GM12878 (cell line): Measurements from ENCODE around the gene TARS3. TPM values are rescaled to one million over a fixed set of nuclear protein-coding genes. Genes with fewer than 3 reads are reported as not detected.

Experiments used
- ATAC-seq: fragments of 200-7000 bp; cut with Tn5 transposase; 3 replicates; pipeline ENCODE4 v1.9.1; 2020; ENCODE audit warnings: mild to moderate bottlenecking, moderate library complexity
- BruUV-seq: library from RNA; stranded (reverse); fragments of 400-500 nt; replicated peaks from 2 replicates; lab custom pipeline; 2021; lab: Mats Ljungman, UMichigan
- CTCF ChIA-PET: fragments of 300-600 bp; sonication (Branson Sonifier 250); formaldehyde crosslinking; extraction: SDS; loops from one replicate; lab custom pipeline; 2021; ENCODE audit warnings: inconsistent platforms; lab: Yijun Ruan, JAX
- POLR2A ChIA-PET: fragments of 350-600 bp; formaldehyde crosslinking; extraction: SDS; loops from one replicate; lab custom pipeline; 2021; ENCODE audit warnings: inconsistent platforms; lab: Charles Lee
- RAD21 ChIA-PET: fragments of 300-600 bp; sonication (Branson Sonifier 250); formaldehyde crosslinking; loops from one replicate; lab custom pipeline; 2023; ENCODE audit warnings: antibody characterized with exemption; ENCODE audit not compliant: unreplicated experiment; lab: Charles Lee
- SMC1A ChIA-PET: fragments of 300-600 bp; sonication (Branson Sonifier 250); formaldehyde crosslinking; loops from one replicate; lab custom pipeline; 2023; ENCODE audit not compliant: unreplicated experiment, uncharacterized antibody; lab: Charles Lee
- DNase-seq: peaks from one replicate; pipeline ENCODE4 v3.0.0-alpha.2; 2011; ENCODE audit warnings: low read depth, low spot score
- FAIRE-seq: peaks from 3 replicates; lab custom pipeline; 2011; peaks lifted over from hg19 to GRCh38; lab: Jason Lieb, UNC
- H2AFZ ChIP-seq: 2 replicates; pipeline ENCODE4 v1.6.0; 2011; ENCODE audit warnings: low read depth, low read length, control low read depth; ENCODE audit not compliant: control insufficient read depth
- H3K27ac ChIP-seq: 2 replicates; pipeline ENCODE4 v1.5.1; 2011; ENCODE audit warnings: control low read depth; ENCODE audit not compliant: control insufficient read depth, insufficient read depth
- H3K27me3 ChIP-seq, 2 experiments: replicated peaks in 1 of 2; 2 replicates each; pipeline versions ENCODE4 v1.6.0 to v1.6.1; 2011; ENCODE audit warnings: low read length in 1 of 2; ENCODE audit not compliant: control insufficient read depth in 2 of 2, insufficient read depth in 2 of 2
- H3K36me3 ChIP-seq, 2 experiments: 2 replicates each; pipeline ENCODE4 v1.5.1; 2011; ENCODE audit warnings: low read length in 1 of 2; ENCODE audit not compliant: control insufficient read depth in 2 of 2, insufficient read depth in 2 of 2
- H3K4me1 ChIP-seq: 2 replicates; pipeline ENCODE4 v1.6.1; 2011; ENCODE audit warnings: mild to moderate bottlenecking, low read length, moderate library complexity, mixed read lengths; ENCODE audit not compliant: control insufficient read depth, insufficient read depth
- H3K4me2 ChIP-seq: 2 replicates; pipeline ENCODE4 v1.6.0; 2011; ENCODE audit warnings: control low read depth; ENCODE audit not compliant: control insufficient read depth, insufficient read depth
- H3K4me3 ChIP-seq: fragments of 200-600 bp; sonication (generic); 2 replicates; pipeline ENCODE4 v1.5.1; 2016
- H3K79me2 ChIP-seq: 2 replicates; pipeline ENCODE4 v1.6.0; 2011; ENCODE audit warnings: low read length; ENCODE audit not compliant: control insufficient read depth, insufficient read depth
- H3K9ac ChIP-seq: 2 replicates; pipeline ENCODE4 v1.8.0; 2011; ENCODE audit warnings: low read length, control low read depth, mixed read lengths; ENCODE audit not compliant: control insufficient read depth, insufficient read depth
- H3K9me3 ChIP-seq: replicated peaks from 3 replicates; pipeline ENCODE4 v1.5.1; 2011; ENCODE audit warnings: mild to moderate bottlenecking, low read length; ENCODE audit not compliant: control insufficient read depth, insufficient read depth
- H4K20me1 ChIP-seq: 2 replicates; pipeline ENCODE4 v1.6.0; 2011; ENCODE audit not compliant: control insufficient read depth, insufficient read depth
- CHD2 ChIP-seq: IDR thresholded peaks from 2 replicates; pipeline ENCODE4 v1.6.1; 2011; ENCODE audit warnings: low read depth, low read length, improper control_type of control experiment, borderline replicate concordance
- FOXM1 ChIP-seq: IDR thresholded peaks from 2 replicates; pipeline ENCODE4 v1.6.1; 2012; ENCODE audit warnings: low read depth, mild to moderate bottlenecking, inconsistent platforms, low read length, moderate library complexity
- HDGF ChIP-seq: fragments of 450-650 bp; IDR thresholded peaks from 2 replicates; pipeline ENCODE4 v1.6.1; 2016; ENCODE audit warnings: antibody characterized with exemption
- IKZF2 ChIP-seq, 2 experiments: fragments of 450-650 bp; IDR thresholded peaks; 2 replicates each; pipeline ENCODE4 v1.6.1; 2017; ENCODE audit warnings: mild to moderate bottlenecking in 2 of 2, moderate library complexity in 2 of 2
- JUNB ChIP-seq: IDR thresholded peaks from 2 replicates; pipeline ENCODE4 v1.6.1; 2016; ENCODE audit warnings: antibody characterized with exemption, mild to moderate bottlenecking
- MEF2B ChIP-seq: fragments of 450-650 bp; IDR thresholded peaks from 2 replicates; pipeline ENCODE4 v1.6.1; 2018; ENCODE audit warnings: mild to moderate bottlenecking, moderate library complexity; ENCODE audit not compliant: partially characterized antibody, poor library complexity, severe bottlenecking
- NR2C1 ChIP-seq: fragments of 450-650 bp; IDR thresholded peaks from 2 replicates; pipeline ENCODE4 v1.6.1; 2017; ENCODE audit warnings: antibody characterized with exemption, mild to moderate bottlenecking, moderate library complexity
- POU2F2 ChIP-seq: IDR thresholded peaks from 3 replicates; pipeline ENCODE4 v1.6.1; 2011; ENCODE audit warnings: low read depth, mild to moderate bottlenecking, low read length, borderline replicate concordance
- RBBP5 ChIP-seq: fragments of 200-600 bp; sonication (generic); conservative IDR thresholded peaks from 2 replicates; pipeline ENCODE4 v1.6.1; 2016
- RFX5 ChIP-seq: IDR thresholded peaks from 2 replicates; pipeline ENCODE4 v1.6.1; 2011; ENCODE audit warnings: low read depth, low read length, improper control_type of control experiment
- TCF7 ChIP-seq: IDR thresholded peaks from 2 replicates; pipeline ENCODE4 v1.6.1; 2014; ENCODE audit warnings: antibody characterized with exemption, borderline replicate concordance
- ZSCAN29 ChIP-seq: fragments of 450-650 bp; IDR thresholded peaks from 2 replicates; pipeline ENCODE4 v1.6.1; 2017; ENCODE audit warnings: mild to moderate bottlenecking, moderate library complexity
- WGBS: methylation state at CpG from one replicate; pipeline ENCODE4 v1.1.6; 2016; ENCODE audit warnings: low lambda C conversion rate; ENCODE audit not compliant: insufficient replicate concordance, insufficient coverage; ENCODE audit errors: missing lambda C conversion rate; 5-methylcytosine and 5-hydroxymethylcytosine counted together
- in situ Hi-C: fragments of 300-500 bp; cut with MboI; formaldehyde crosslinking; loops from 9 replicates; pipeline ENCODE4 v1.14.3; 2018; ENCODE audit warnings: mixed read lengths
- intact Hi-C: fragments of 100-400 bp; cut with micrococcal nuclease; formaldehyde crosslinking; loops from one replicate; pipeline ENCODE4 v1.14.2; 2022; ENCODE audit not compliant: unreplicated experiment
- polyA plus RNA-seq, 11 experiments: library from polyadenylated mRNA; depleted of rRNA in 4 of 11; unstranded in 6 of 11; stranded (reverse) in 5 of 11; fragments of >200 nt; fragmentation: Nextera tagmentation in 4 of 11; fragmentation: Illumina TruSeq in 1 of 11; extraction: Ambion mirVana in 4 of 11; extraction: Trizol in 1 of 11; gene quantifications; 1 replicate in 1 of 11; 2 replicates in 10 of 11; pipeline versions ENCODE4 v1.2.1 to v1.2.3, GENCODE V29; 2011 to 2016; ENCODE audit warnings: inconsistent platforms in 2 of 11, missing spikeins in 2 of 11, low read depth in 1 of 11
- total RNA-seq, 4 experiments: library from RNA; depleted of rRNA in 3 of 4; stranded (reverse); fragments of >200 nt in 3 of 4; fragmentation: Illumina TruSeq in 1 of 4; extraction: Trizol in 1 of 4; gene quantifications; 2 replicates each; pipeline versions ENCODE4 v1.2.1 to v1.2.3, GENCODE V29; 2013 to 2021
- TF ChIP-seq, protein P1 (sequence below): IDR thresholded peaks from 2 replicates; pipeline ENCODE4 v1.6.1; 2011; ENCODE audit warnings: low read depth, mild to moderate bottlenecking, low read length, moderate library complexity, borderline replicate concordance; ENCODE audit errors: extremely low read depth
- TF ChIP-seq, protein P2 (sequence below): fragments of 450-650 bp; IDR thresholded peaks from 2 replicates; pipeline ENCODE4 v1.6.1; 2016; ENCODE audit warnings: mild to moderate bottlenecking
- TF ChIP-seq, protein P3 (sequence below): fragments of 450-650 bp; IDR thresholded peaks from 2 replicates; pipeline ENCODE4 v1.6.1; 2017; ENCODE audit warnings: low read depth, mild to moderate bottlenecking, moderate library complexity
- TF ChIP-seq, protein P4 (sequence below): fragments of 450-650 bp; IDR thresholded peaks from 2 replicates; pipeline ENCODE4 v1.6.1; 2016; ENCODE audit warnings: mild to moderate bottlenecking

Gene TARS3
- total and polyA plus RNA-seq, 10 of the 15 experiments (the other 5 are each of a cell fraction or from before 2014, with no cell fraction given) = 1.4 to 7.8 (median 5.3) TPM

DNA sequence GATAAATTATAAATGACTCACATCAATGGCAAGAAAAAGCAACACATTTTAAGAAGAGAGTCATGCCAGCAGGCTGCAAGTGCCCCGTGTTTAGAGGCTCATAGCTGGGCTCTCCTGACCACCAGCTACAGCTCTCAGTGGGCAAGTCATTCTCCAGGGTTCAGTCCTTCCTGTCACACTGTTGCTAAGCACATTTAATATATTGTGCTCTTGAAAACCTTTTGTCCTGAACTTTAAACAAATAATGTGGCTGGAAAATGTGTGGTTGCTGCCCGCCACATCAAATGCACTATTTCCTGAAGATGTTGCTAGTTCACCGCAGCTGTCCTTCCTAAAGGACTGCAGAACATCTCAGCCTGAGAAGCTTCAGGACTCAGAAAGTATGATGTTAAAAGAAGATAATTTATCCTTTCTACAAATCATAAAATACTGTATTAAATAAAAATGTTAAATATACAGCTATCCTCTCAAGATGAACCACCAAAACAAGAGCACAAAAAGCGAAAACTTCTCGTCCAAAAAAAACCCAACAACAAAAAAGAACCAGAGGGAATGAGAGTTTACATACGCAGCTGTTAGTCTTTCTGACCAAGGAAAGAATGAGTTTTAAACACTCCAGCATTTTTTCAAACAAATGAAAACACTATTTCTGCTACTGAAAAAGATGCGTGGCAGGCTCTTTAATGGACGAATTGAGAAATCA, 951 bp downstream of the TARS3 start:
- peak; percentile 82 for DNase-seq
- under 1% methylated on average over 8 of the region's 8 CpGs for WGBS
- Histone ChIP-seq H3K9me3 (peaks cover 5% of the 10 kb centered on the region; the same call in 2 of the 3 replicates), H3K27ac (peak overlapping the region; percentile 65), H3K36me3 (peaks cover 2 to 13% of the 10 kb centered on the region in 2 experiments; a peak in 2 of 4 replicates), H3K4me2 (peak overlapping the region; percentile 94), H2AFZ (peak overlapping the region; percentile 89), H3K4me3 (peak overlapping the region; percentile 87), H3K9ac (peak overlapping the region; percentile 75), H3K79me2 (no peaks in the 10 kb centered on the region; the same call in 1 of the 2 replicates), H4K20me1 (no peaks in the 10 kb centered on the region), H3K4me1 (peaks cover 3% of the 10 kb centered on the region; the same call in 1 of the 2 replicates), H3K27me3 (no peaks in the 10 kb centered on the region)
- intact Hi-C loops (loop anchor here (2.0 kb wide), 1 partner anchor 71 kb away; the partner anchor contains the start of gene TM2D3), in situ Hi-C loops (no loop called here)
- ChIA-PET SMC1A (interaction anchor here (0.7 to 1.6 kb wide), 6 partner anchors 11 to 223 kb away, joined by 3 to 8 read pairs (median 4); no protein-coding TSS in a partner anchor), RAD21 (interaction anchor here (0.9 to 1.6 kb wide), 5 partner anchors 23 to 447 kb away, joined by 3 to 4 read pairs (median 3); no protein-coding TSS in a partner anchor), CTCF (interaction anchor here (0.6 to 1.8 kb wide), 4 partner anchors 12 to 259 kb away, joined by 3 to 6 read pairs (median 4); no protein-coding TSS in a partner anchor), POLR2A (interaction anchor here (0.7 to 1.6 kb wide), 4 partner anchors 12 to 281 kb away, joined by 3 to 9 read pairs (median 4); partner anchors contain the start of gene TM2D3)
- no peak for FAIRE-seq
- peak; percentile 61 for ATAC-seq
- TSS peak; percentile 53 for BruUV-seq
- TF ChIP-seq MEF2B (no peak), JUNB (no peak), ZSCAN29 (no peak), RFX5 (peak; percentile 56; the same call in 1 of the 2 replicates), CHD2 (0 out of 2 replicates have a peak, but pooled peaks have one; percentile 20), POU2F2 (peak; percentile 76; the same call in 1 of the 3 replicates), TCF7 (peak; percentile 93), NR2C1 (no peak), HDGF (no peak), IKZF2 (IDR thresholded peaks at IDR 0.05) (peak; percentile 71 to 81; a peak in 3 of 4 replicates), FOXM1 (0 out of 2 replicates have a peak, but pooled peaks have one; percentile 28), RBBP5 (no peak)
- TF ChIP-seq, protein P1, sequence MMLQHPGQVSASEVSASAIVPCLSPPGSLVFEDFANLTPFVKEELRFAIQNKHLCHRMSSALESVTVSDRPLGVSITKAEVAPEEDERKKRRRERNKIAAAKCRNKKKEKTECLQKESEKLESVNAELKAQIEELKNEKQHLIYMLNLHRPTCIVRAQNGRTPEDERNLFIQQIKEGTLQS = no peak
- TF ChIP-seq, protein P2, sequence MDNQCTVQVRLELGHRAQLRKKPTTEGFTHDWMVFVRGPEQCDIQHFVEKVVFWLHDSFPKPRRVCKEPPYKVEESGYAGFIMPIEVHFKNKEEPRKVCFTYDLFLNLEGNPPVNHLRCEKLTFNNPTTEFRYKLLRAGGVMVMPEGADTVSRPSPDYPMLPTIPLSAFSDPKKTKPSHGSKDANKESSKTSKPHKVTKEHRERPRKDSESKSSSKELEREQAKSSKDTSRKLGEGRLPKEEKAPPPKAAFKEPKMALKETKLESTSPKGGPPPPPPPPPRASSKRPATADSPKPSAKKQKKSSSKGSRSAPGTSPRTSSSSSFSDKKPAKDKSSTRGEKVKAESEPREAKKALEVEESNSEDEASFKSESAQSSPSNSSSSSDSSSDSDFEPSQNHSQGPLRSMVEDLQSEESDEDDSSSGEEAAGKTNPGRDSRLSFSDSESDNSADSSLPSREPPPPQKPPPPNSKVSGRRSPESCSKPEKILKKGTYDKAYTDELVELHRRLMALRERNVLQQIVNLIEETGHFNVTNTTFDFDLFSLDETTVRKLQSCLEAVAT = peak; percentile 64; the same call in 1 of the 2 replicates
- TF ChIP-seq, protein P3, sequence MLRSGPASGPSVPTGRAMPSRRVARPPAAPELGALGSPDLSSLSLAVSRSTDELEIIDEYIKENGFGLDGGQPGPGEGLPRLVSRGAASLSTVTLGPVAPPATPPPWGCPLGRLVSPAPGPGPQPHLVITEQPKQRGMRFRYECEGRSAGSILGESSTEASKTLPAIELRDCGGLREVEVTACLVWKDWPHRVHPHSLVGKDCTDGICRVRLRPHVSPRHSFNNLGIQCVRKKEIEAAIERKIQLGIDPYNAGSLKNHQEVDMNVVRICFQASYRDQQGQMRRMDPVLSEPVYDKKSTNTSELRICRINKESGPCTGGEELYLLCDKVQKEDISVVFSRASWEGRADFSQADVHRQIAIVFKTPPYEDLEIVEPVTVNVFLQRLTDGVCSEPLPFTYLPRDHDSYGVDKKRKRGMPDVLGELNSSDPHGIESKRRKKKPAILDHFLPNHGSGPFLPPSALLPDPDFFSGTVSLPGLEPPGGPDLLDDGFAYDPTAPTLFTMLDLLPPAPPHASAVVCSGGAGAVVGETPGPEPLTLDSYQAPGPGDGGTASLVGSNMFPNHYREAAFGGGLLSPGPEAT = peak; percentile 64
- TF ChIP-seq, protein P4, sequence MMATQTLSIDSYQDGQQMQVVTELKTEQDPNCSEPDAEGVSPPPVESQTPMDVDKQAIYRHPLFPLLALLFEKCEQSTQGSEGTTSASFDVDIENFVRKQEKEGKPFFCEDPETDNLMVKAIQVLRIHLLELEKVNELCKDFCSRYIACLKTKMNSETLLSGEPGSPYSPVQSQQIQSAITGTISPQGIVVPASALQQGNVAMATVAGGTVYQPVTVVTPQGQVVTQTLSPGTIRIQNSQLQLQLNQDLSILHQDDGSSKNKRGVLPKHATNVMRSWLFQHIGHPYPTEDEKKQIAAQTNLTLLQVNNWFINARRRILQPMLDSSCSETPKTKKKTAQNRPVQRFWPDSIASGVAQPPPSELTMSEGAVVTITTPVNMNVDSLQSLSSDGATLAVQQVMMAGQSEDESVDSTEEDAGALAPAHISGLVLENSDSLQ = peak; percentile 75
